ENCODE data around the gene C11orf87.

The C11orf87 gene

GRCh38 chr11:109421981-109422869, at the start of gene C11orf87:
Gene C11orf87, plus strand, starts transcription at chr11:109422190. Its CDS starts 1,444 bp downstream, at chr11:109423634.
- DNase-seq (ENCODE audit: low read depth in 2 of 2): no peak

- no peak for DNase-seq (ENCODE audit: low read depth in 2 of 2)
These were observed 48.0 kb upstream of the C11orf87 start for GRCh38 chr11:109374032-109374431.

DNA sequence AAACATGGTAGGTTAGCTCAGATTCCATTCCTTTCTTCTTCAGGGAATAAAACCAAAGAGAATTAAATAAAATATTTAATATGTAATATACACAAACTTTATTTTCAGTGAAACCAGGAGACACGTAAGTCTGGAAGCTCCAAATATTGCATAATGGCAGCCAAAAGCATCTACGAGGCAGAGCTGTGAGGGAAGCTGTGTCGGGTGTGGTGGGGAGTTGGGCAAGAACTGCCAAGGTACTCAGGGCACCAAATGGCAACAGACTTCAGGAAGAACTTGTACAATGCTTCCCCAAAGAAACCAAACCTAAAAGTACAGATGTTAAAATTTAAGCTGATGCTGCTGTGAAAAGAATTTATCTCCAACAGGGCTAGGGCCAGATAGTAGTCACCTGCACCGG, 47.5 kb upstream of the C11orf87 start:
- DNase-seq (ENCODE audit: low read depth in 2 of 2): no peak

DNA sequence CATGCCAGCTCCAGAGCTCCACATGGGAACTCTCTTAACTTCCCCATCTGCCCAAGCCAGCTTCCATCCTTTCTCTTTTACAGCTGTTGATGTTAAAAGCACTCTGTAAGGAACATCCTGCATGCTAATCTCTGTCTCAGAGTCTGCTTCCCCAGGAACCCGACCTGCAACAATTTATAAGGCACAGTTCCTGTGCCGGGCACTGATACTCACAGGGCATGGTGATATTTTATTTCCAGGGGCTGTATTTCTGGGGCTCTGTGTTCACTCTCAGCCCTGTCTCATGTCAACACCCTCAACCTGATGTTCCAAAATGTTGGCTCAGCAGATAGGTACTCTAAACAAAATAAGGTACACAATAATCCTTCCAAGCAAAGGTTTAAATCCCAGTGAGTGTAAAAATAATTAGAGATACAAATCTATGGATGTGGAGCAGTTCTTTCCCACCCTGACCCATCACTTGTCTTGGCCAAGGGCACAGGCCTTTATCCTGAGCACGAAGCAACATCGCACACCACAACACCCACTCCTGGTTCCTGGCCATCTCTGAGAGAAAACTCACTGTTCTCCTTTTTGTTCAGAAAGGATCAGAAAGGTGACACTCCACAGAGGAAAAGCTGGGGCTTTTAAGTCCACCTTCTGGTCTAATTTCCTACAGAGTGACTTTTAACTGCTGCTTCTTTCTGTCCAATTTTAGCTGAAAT, 44.8 kb upstream of the C11orf87 start:
- DNase-seq (ENCODE audit: low read depth in 2 of 2): no peak

GRCh38 chr11:109378034-109378433, 44.0 kb upstream of the C11orf87 start:
- DNase-seq (ENCODE audit: low read depth in 2 of 2): no peak

- DNase-seq (ENCODE audit: low read depth in 2 of 2): no peak
These were observed 38.7 kb upstream of the C11orf87 start for GRCh38 chr11:109383306-109383705.

DNA sequence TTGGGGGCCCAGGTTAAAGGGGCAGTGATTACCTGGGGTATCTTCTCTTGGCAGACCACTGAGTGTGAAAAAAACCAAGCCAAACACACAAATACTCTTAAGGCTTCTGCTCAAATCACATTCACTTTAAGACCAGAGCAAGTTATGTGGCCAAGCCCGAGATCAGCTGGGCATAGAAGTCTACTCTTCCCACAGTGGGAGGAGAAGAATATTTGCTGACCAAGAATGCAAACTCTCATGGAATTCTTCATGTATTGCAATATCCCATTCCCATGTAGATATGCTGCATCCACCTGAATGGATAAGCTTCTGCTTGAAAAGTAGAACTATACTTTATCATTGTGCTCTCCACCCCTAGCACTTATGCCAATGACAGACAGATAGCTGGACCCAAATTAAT, 37.1 kb upstream of the C11orf87 start:
- DNase-seq (ENCODE audit: low read depth in 2 of 2): no peak

DNA sequence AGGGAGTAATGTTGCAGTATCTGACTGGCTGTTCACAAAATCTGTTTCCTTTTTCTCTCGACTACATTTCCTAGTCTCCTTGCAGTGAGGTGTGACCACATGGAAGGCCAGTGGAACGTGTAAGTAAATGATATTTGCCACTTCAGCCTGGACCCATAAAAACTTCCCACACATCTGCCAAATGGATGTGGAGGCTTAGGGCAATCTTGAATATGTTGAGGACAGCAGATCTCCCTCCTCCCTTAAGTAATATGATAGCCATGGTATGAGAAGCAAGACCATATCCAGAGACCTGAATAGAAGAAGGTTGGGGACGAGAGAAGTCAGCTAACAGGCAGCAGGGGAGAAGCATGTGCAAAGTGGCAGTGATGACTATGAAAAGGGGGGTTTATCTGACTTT, 33.0 kb upstream of the C11orf87 start:
- DNase-seq (ENCODE audit: low read depth in 2 of 2): no peak

DNA sequence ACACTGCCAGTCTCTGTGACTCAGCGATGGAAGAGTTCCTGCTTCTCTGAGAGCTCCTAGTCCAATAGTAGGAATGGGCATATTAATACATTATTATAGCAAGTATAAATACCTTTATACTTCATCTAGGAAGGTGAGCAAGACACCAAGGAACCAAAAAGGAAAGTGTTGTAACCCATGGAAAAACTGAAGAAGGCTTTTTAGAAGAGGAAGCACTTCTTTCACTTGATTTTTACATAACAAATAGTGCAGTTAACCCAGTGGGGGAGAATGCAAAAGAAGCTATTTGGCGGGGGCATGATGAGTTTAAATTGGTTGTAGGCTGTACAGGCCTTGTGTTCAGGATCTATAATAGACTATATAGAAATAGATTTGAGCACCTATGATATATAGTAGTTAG, 31.2 kb upstream of the C11orf87 start:
- DNase-seq (ENCODE audit: low read depth in 2 of 2): no peak

- DNase-seq (ENCODE audit: low read depth in 2 of 2): no peak
These were observed 20.4 kb upstream of the C11orf87 start for GRCh38 chr11:109401545-109401944.

- DNase-seq (ENCODE audit: low read depth in 2 of 2): no peak
These were observed 16.3 kb upstream of the C11orf87 start for GRCh38 chr11:109405671-109406070.

GRCh38 chr11:109416601-109417000, 5.4 kb upstream of the C11orf87 start:
- no peak for DNase-seq (ENCODE audit: low read depth in 2 of 2)

- DNase-seq (ENCODE audit: low read depth in 2 of 2): no peak
These were observed 978 bp downstream of the C11orf87 start for GRCh38 chr11:109422870-109423465.

- no peak for DNase-seq (ENCODE audit: low read depth in 2 of 2)
These were observed 1.6 kb downstream of the C11orf87 start for GRCh38 chr11:109423466-109424190.

DNA sequence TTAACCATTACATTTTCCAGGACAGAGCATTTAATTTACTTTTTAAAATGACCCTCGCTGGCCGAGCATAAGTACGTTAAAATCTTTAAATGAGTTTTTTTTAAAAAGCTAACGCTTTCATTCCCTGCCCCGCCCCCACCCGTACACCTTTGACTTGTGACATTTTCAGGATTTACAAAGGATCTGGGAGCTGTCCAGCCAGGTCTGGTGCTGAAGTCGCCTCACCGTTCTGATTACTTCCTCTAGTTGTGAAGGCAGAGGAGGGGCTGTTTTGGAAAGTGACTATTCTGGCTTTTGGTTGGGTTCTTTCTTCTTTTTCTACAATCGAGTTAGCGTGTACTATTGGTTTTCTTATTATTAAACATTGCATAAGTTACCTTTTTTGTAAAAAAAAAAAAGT, 2.9 kb downstream of the C11orf87 start:
- DNase-seq (ENCODE audit: low read depth in 2 of 2): no peak

- no peak for DNase-seq (ENCODE audit: low read depth in 2 of 2)
These were observed 3.6 kb downstream of the C11orf87 start for GRCh38 chr11:109425554-109425953.

GRCh38 chr11:109426442-109427240, 4.7 kb downstream of the C11orf87 start:
- DNase-seq (ENCODE audit: low read depth in 2 of 2): no peak

GRCh38 chr11:109432105-109432504, 10.1 kb downstream of the C11orf87 start:
- no peak for DNase-seq (ENCODE audit: low read depth in 2 of 2)

- DNase-seq (ENCODE audit: low read depth in 2 of 2): no peak
These were observed 11.8 kb downstream of the C11orf87 start for GRCh38 chr11:109433753-109434256.

DNA sequence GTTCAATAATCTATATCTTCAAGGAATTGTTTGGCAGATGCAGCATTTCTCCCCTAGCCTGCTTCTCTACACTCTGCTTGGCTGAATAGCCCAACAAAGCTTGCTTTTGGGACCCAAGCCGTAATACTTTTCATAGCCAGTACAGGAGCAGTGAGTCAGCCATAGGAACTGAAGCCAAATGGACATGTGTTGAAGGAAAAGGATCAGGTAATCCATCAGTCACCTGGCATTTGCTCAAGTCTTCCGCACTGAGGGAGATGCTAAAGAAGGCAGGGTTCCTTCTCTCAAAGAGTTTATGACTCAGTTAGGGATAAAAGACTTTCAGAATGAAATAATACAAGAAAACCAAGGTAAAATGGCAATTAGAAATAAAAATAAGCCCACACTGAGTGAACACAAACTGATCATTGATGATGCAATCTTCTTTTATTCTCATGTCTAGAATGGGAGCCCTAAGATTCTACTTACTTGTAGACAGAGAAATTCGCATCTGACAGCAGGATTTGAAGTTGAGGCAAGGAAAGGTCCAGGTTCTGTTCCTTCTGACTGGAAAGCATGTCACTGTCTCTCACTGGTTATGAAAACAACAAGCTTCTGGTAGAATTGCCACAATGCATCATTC, 13.2 kb downstream of the C11orf87 start:
- no peak for DNase-seq (ENCODE audit: low read depth in 2 of 2)

Measured in stimulated activated CD4-positive, alpha-beta T cell treated with anti-CD3 and anti-CD28 coated beads, Interleukin-4, amount 100 ng/mL, for 48 hours (primary cell).